Activated CD8-positive, alpha-beta T cell treated with anti-CD3 and anti-CD28 coated beads, Interleukin-2, amount 10 ng/mL, durations not matched to agents 7 days and 5 days (primary cell): ENCODE measurements around the gene RASSF1. TPM values are rescaled to one million over a fixed set of nuclear protein-coding genes. Genes with fewer than 3 reads are reported as not detected.

Source experiments
- ATAC-seq: fragments of 150-1000 bp; cut with Tn5 transposase; one replicate; pipeline ENCODE4 v1.10.0; 2021; ENCODE audit warnings: moderate library complexity
- CTCF ChIA-PET: fragments of 350-600 bp; sonication (Branson Sonifier 250); formaldehyde crosslinking; loops from one replicate; lab custom pipeline; 2021; ENCODE audit warnings: antibody characterized with exemption; lab: Charles Lee
- POLR2A ChIA-PET: fragments of 350-600 bp; sonication (Branson Sonifier 250); formaldehyde crosslinking; loops from one replicate; lab custom pipeline; 2021; ENCODE audit warnings: antibody characterized with exemption; lab: Charles Lee
- DNase-seq: peaks from one replicate; pipeline ENCODE4 v3.0.0-alpha.2; 2020
- H3K27ac Mint-ChIP-seq: one replicate; pipeline ENCODE4 v1.8.0; 2021; ENCODE audit warnings: mild to moderate bottlenecking, mixed read lengths
- H3K27me3 Mint-ChIP-seq: one replicate; pipeline ENCODE4 v1.8.0; 2021; ENCODE audit warnings: low read depth, mixed read lengths
- H3K36me3 Mint-ChIP-seq: one replicate; pipeline ENCODE4 v1.8.0; 2021; ENCODE audit warnings: low read depth, mixed read lengths
- H3K4me1 Mint-ChIP-seq: one replicate; pipeline ENCODE4 v1.8.0; 2021; ENCODE audit warnings: low read depth, mixed read lengths
- H3K4me3 Mint-ChIP-seq: one replicate; pipeline ENCODE4 v1.8.0; 2021; ENCODE audit warnings: mild to moderate bottlenecking, mixed read lengths
- H3K9me3 Mint-ChIP-seq: one replicate; pipeline ENCODE4 v1.8.0; 2022; ENCODE audit warnings: mixed read lengths; ENCODE audit not compliant: insufficient read depth
- total RNA-seq, 2 experiments: library from RNA; stranded (reverse); gene quantifications; one replicate each; pipeline ENCODE4 v1.2.3, GENCODE V29; 2021

The RASSF1 gene
- total RNA-seq, 2 experiments from 2014 or later, result 172 to 174 TPM

- Mint-ChIP-seq H3K27ac (peak overlapping the region; percentile 58), H3K4me3 (peak overlapping the region; percentile 92), H3K27me3 (no peaks in the 10 kb centered on the region), H3K36me3 (peaks cover 39% of the 10 kb centered on the region), H3K9me3 (no peaks in the 10 kb centered on the region), H3K4me1 (peaks cover 55% of the 10 kb centered on the region)
- POLR2A ChIA-PET, result interaction anchor here (1.1 to 4.0 kb wide), 5 partner anchors 8 to 225 kb away, joined by 3 to 35 read pairs (median 3); partner anchors contain the start of genes C3orf18, CYB561D2, IFRD2 and NPRL2
- CTCF ChIA-PET, result interaction anchor here (1.1 to 2.8 kb wide), 4 partner anchors 8 to 230 kb away, joined by 4 to 10 read pairs (median 6); partner anchors contain the start of genes CYB561D2 and NPRL2
- no peak for ATAC-seq
- no peak for DNase-seq
Observed at GRCh38 chr3:50341996-50342650, 1.5 kb upstream of the RASSF1 start.

GRCh38 chr3:50341537-50341936 is 901 bp upstream of the RASSF1 start:
- Mint-ChIP-seq H3K27me3 (no peaks in the 10 kb centered on the region), H3K4me3 (peak overlapping the region; percentile 92), H3K27ac (peak overlapping the region; percentile 96), H3K9me3 (no peaks in the 10 kb centered on the region), H3K4me1 (peaks cover 54% of the 10 kb centered on the region), H3K36me3 (peaks cover 42% of the 10 kb centered on the region)
- ATAC-seq, result no peak
- ChIA-PET POLR2A (interaction anchor here (1.1 to 5.6 kb wide), 16 partner anchors 9 to 274 kb away, joined by 3 to 51 read pairs (median 8); partner anchors contain the start of genes C3orf18, CISH, CYB561D2 and HEMK1), CTCF (interaction anchor here (1.1 to 2.8 kb wide), 5 partner anchors 9 to 231 kb away, joined by 4 to 10 read pairs (median 6); partner anchors contain the start of genes CYB561D2, HYAL3, NAA80 and NPRL2)
- peak; percentile 56 for DNase-seq

- H3K4me1 Mint-ChIP-seq, result peaks cover 54% of the 10 kb centered on the region
Observed at GRCh38 chr3:50340147-50340447, 539 bp downstream of the RASSF1 start.

DNA sequence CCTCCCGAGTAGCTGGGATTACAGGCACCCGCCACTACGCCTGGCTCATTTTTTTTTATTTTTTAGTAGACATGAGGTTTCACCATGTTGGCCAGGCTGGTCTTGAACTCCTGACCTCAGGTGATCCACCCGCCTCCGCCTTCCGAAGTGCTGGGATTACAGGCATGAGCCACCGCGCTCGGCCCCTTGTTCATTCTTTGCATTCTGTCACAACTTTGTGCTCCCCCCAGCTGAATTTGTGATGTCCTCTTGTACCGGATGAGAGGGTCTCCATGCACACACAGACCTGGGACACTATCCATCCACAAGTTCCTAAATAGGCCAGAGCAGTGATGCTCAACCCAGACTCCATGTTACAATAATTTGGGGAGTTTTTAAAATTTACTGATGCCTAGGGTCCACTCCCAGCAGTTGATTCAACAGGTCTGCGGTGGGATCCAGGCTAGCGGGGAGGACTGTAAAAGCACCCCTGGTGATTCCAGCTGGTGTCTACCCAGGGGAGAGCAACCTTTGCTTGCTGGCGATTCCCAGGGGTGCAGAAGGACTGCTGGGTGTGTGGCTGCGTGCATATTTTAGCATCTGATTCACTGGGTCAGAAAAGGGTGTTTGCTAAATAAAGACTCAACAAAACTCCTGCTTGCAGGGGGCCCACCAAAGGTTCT is 1.0 kb downstream of the RASSF1 start:
- no peak for DNase-seq
- peaks cover 53% of the 10 kb centered on the region for H3K4me1 Mint-ChIP-seq
- peak overlapping the region; percentile 92 for H3K4me3 Mint-ChIP-seq
- peak overlapping the region; percentile 96 for H3K27ac Mint-ChIP-seq
- ChIA-PET CTCF (interaction anchor here (1.2 to 2.9 kb wide), 6 partner anchors 8 to 263 kb away, joined by 3 to 11 read pairs (median 6); partner anchors contain the start of genes CYB561D2 and NPRL2), POLR2A (interaction anchor here (0.9 to 5.6 kb wide), 9 partner anchors 11 to 1899 kb away, joined by 3 to 51 read pairs (median 7); partner anchors contain the start of genes CISH, CYB561D2, HEMK1 and NPRL2)
- peaks cover 58% of the 10 kb centered on the region for H3K36me3 Mint-ChIP-seq
- no peaks in the 10 kb centered on the region for H3K27me3 Mint-ChIP-seq
- H3K9me3 Mint-ChIP-seq, result no peaks in the 10 kb centered on the region
- no peak for ATAC-seq

More at GRCh38 chr3:50340147-50340447, 539 bp downstream of the RASSF1 start:
- H3K27me3 Mint-ChIP-seq, result no peaks in the 10 kb centered on the region
- peak overlapping the region; percentile 92 for H3K4me3 Mint-ChIP-seq
- ChIA-PET POLR2A (interaction anchor here (0.6 to 5.6 kb wide), 22 partner anchors 9 to 278 kb away, joined by 3 to 51 read pairs (median 6); partner anchors contain the start of genes CISH, CYB561D2, HEMK1 and HYAL3), CTCF (interaction anchor here (0.8 to 2.8 kb wide), 9 partner anchors 10 to 263 kb away, joined by 3 to 14 read pairs (median 4); partner anchors contain the start of genes CYB561D2, HYAL3, NAA80 and NPRL2)
- peaks cover 55% of the 10 kb centered on the region for H3K36me3 Mint-ChIP-seq
- DNase-seq (no peak), ATAC-seq (no peak)
- H3K9me3 Mint-ChIP-seq, result no peaks in the 10 kb centered on the region
- peak overlapping the region; percentile 96 for H3K27ac Mint-ChIP-seq

DNA sequence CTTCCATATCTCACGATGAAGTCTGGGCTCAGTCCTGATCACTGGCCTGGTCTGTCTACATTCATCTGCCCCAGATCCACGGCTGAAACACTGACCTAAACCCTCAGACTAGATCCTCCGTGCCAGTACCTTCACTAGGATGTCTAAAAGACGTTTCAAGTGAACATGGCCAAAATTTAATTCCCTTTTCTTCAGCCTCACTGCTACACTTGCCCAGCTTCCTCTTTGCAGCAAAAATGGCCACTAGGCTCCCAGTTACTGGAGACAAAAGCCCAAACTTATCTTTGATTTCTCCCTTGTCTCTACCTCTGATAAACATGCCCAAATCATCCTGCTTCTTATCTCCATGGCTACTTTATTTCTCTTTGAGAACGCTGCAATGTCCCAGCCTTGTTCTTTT is 1.7 kb downstream of the RASSF1 start:
- ChIA-PET CTCF (interaction anchor here (1.0 to 3.7 kb wide), 7 partner anchors 9 to 203 kb away, joined by 3 to 42 read pairs (median 8); partner anchors contain the start of genes CYB561D2, HYAL2, NPRL2 and TUSC2), POLR2A (interaction anchor here (0.9 to 5.6 kb wide), 13 partner anchors 8 to 1900 kb away, joined by 3 to 51 read pairs (median 16); partner anchors contain the start of genes CISH, CYB561D2, GNAI2 and HEMK1)
- no peaks in the 10 kb centered on the region for H3K9me3 Mint-ChIP-seq
- no peak for DNase-seq
- peak overlapping the region; percentile 92 for H3K4me3 Mint-ChIP-seq
- H3K36me3 Mint-ChIP-seq, result peaks cover 63% of the 10 kb centered on the region
- H3K27ac Mint-ChIP-seq, result peak overlapping the region; percentile 96
- ATAC-seq, result no peak
- no peaks in the 10 kb centered on the region for H3K27me3 Mint-ChIP-seq
- peaks cover 57% of the 10 kb centered on the region for H3K4me1 Mint-ChIP-seq

- CTCF ChIA-PET, result interaction anchor here (0.9 to 3.7 kb wide), 20 partner anchors 9 to 277 kb away, joined by 3 to 42 read pairs (median 6); partner anchors contain the start of genes C3orf18, CISH, CYB561D2 and HYAL2
- peak; percentile 75 for ATAC-seq
- H3K4me1 Mint-ChIP-seq, result peaks cover 56% of the 10 kb centered on the region
- peak overlapping the region; percentile 96 for H3K27ac Mint-ChIP-seq
- peaks cover 75% of the 10 kb centered on the region for H3K36me3 Mint-ChIP-seq
- H3K27me3 Mint-ChIP-seq, result no peaks in the 10 kb centered on the region
- peak; percentile 99 for DNase-seq
- H3K9me3 Mint-ChIP-seq, result no peaks in the 10 kb centered on the region
- POLR2A ChIA-PET, result interaction anchor here (0.8 to 5.6 kb wide), 22 partner anchors 9 to 279 kb away, joined by 3 to 51 read pairs (median 9); partner anchors contain the start of genes CISH, CYB561D2, GNAI2 and HEMK1
- peak overlapping the region; percentile 92 for H3K4me3 Mint-ChIP-seq
Observed at GRCh38 chr3:50337175-50337861, 3.3 kb downstream of the RASSF1 start.

GRCh38 chr3:50336452-50337174 is 4.0 kb downstream of the RASSF1 start:
- Mint-ChIP-seq H3K9me3 (no peaks in the 10 kb centered on the region), H3K27me3 (no peaks in the 10 kb centered on the region), H3K4me1 (peaks cover 54% of the 10 kb centered on the region), H3K27ac (peak overlapping the region; percentile 96), H3K4me3 (peak overlapping the region; percentile 92), H3K36me3 (peaks cover 81% of the 10 kb centered on the region)
- POLR2A ChIA-PET, result interaction anchor here (0.7 to 5.6 kb wide), 26 partner anchors 8 to 280 kb away, joined by 3 to 51 read pairs (median 7); partner anchors contain the start of genes CISH, CYB561D2, GNAI2 and HEMK1
- DNase-seq (peak; percentile 65), ATAC-seq (peak; percentile 4)
- CTCF ChIA-PET, result interaction anchor here (0.9 to 3.7 kb wide), 21 partner anchors 8 to 278 kb away, joined by 3 to 42 read pairs (median 6); partner anchors contain the start of genes C3orf18, CISH, CYB561D2 and HYAL2

DNA sequence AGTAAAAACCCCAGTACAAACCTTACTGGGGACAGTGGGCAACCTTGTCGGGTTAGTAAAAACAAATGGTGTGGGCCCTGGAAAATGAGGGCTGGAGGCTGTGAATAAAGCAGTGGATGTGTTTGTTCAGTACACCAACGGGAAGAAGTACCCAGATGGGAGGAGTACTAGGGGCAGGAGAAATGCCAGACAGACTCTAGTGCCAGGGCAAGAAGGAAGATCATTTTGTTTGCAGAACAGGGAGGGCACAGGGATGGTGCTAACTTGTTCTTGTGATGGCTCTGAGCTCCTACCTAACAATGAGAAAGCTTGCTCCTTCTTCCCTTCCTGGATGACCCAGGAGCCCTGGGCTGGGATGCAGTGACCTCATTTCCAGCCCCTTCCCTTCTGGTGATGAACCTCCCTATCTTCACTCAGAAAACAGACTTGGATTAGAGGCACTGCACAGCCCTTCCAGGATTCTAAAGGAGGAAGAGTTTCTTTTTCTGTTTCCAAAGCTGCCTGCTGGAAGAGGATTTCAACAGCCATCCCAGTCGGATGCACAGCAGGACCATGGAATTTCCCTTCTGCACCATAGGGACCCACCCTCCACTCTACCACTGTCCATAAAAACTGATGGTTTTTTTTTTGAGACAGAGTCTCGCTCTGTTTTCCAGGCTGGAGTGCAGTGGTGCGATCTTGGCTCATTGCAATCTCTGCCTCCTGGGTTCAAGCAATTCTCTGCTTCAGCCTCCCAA is 6.1 kb downstream of the RASSF1 start:
- Mint-ChIP-seq H3K27ac (peak overlapping the region; percentile 86), H3K4me1 (peaks cover 47% of the 10 kb centered on the region), H3K9me3 (no peaks in the 10 kb centered on the region), H3K36me3 (peaks cover 91% of the 10 kb centered on the region), H3K27me3 (no peaks in the 10 kb centered on the region), H3K4me3 (peak overlapping the region; percentile 92)
- no peak for DNase-seq
- ChIA-PET CTCF (interaction anchor here (0.8 to 2.3 kb wide), 4 partner anchors 10 to 208 kb away, joined by 3 to 11 read pairs (median 4); no protein-coding TSS in a partner anchor), POLR2A (interaction anchor here (0.7 to 1.4 kb wide), 3 partner anchors 10 to 16 kb away, joined by 3 to 4 read pairs (median 4); no protein-coding TSS in a partner anchor)
- ATAC-seq, result no peak

DNA sequence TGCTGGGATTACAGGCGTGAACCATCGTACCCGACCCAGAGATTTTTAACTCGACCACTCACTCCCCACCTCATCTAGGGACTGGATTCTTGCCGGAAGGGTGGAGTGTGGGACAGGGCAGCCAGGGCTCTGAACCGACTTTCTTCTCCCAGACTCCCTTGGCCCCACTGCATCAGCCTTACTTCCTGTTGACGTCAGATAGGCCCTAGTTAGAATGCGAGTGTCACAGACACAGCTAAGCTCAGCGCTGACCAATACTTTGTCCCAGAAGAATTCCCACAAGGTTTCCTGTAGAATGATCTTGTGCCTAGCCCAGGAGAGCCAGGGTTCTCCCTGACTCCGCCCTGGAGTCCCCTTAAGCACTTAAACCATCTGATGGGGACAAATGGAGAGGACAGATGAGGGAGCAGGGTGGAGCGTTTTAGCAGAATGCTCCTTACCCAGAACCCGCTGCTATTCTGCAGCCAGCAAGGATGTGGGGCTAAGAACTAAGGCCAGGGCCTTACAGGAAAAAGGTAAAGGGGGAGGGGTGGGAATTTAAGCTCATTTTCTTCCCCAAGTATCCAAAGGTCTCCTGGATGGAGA is 6.8 kb downstream of the RASSF1 start:
- Mint-ChIP-seq H3K4me1 (peaks cover 47% of the 10 kb centered on the region), H3K4me3 (peak overlapping the region; percentile 92), H3K9me3 (no peaks in the 10 kb centered on the region), H3K27me3 (no peaks in the 10 kb centered on the region), H3K36me3 (peaks cover 88% of the 10 kb centered on the region), H3K27ac (peak overlapping the region; percentile 86)
- ATAC-seq (no peak), DNase-seq (no peak)
- ChIA-PET POLR2A (interaction anchor here (1.4 kb wide), 1 partner anchor 15 kb away, joined by 4 read pairs; no protein-coding TSS in a partner anchor), CTCF (interaction anchor here (0.8 to 2.3 kb wide), 2 partner anchors 9 to 87 kb away, joined by 3 to 11 read pairs; no protein-coding TSS in a partner anchor)
